HG03196 (cell line): ENCODE results near the gene BATF.

Experiments used
- ATAC-seq: cut with Tn5 transposase; IDR thresholded peaks from one replicate; pipeline ENCODE4 v1.9.1; 2021; ENCODE audit not compliant: unreplicated experiment

Gene BATF

GRCh38 chr14:75559451-75560222, 37.4 kb downstream of the BATF start:
- ATAC-seq: no peak

- ATAC-seq: no peak
Measured at GRCh38 chr14:75561013-75561432, 38.8 kb downstream of the BATF start.

GRCh38 chr14:75562089-75562488, 39.8 kb downstream of the BATF start:
- no peak for ATAC-seq

- no peak for ATAC-seq
Measured at GRCh38 chr14:75562489-75562888, 40.2 kb downstream of the BATF start.

- ATAC-seq: no peak
Measured at GRCh38 chr14:75563931-75564330, 41.7 kb downstream of the BATF start.

GRCh38 chr14:75565056-75565455, 42.8 kb downstream of the BATF start:
- ATAC-seq: no peak

GRCh38 chr14:75566321-75566720, 44.1 kb downstream of the BATF start:
- no peak for ATAC-seq

- ATAC-seq: no peak
Measured at GRCh38 chr14:75566752-75567151, 44.5 kb downstream of the BATF start.

- no peak for ATAC-seq
Measured at GRCh38 chr14:75568140-75568539, 45.9 kb downstream of the BATF start.

- ATAC-seq: no peak
Measured at GRCh38 chr14:75568791-75569190, 46.5 kb downstream of the BATF start.

GRCh38 chr14:75570797-75571196, 48.5 kb downstream of the BATF start:
- ATAC-seq: no peak

GRCh38 chr14:75572104-75572503, 49.8 kb downstream of the BATF start:
- ATAC-seq: no peak

- no peak for ATAC-seq
Measured at GRCh38 chr14:75577090-75577489, 54.8 kb downstream of the BATF start.

- peak; percentile 64 for ATAC-seq
Measured at GRCh38 chr14:75577729-75578101, 55.4 kb downstream of the BATF start.

- ATAC-seq: peak; percentile 42
Measured at GRCh38 chr14:75578102-75578785, 56.0 kb downstream of the BATF start, which contains the start of gene FLVCR2. Gene FLVCR2 (plus strand): TSS chr14:75578620. CDS start chr14:75578973, 353 bp downstream.

GRCh38 chr14:75578786-75579337, 56.6 kb downstream of the BATF start:
- peak; percentile 6 for ATAC-seq

- no peak for ATAC-seq
Measured at GRCh38 chr14:75579338-75579864, 57.1 kb downstream of the BATF start.

GRCh38 chr14:75579882-75580281, 57.6 kb downstream of the BATF start:
- ATAC-seq: no peak

GRCh38 chr14:75587388-75587787, 65.1 kb downstream of the BATF start:
- no peak for ATAC-seq

GRCh38 chr14:75589931-75590330, 67.7 kb downstream of the BATF start:
- no peak for ATAC-seq

- ATAC-seq: no peak
Measured at GRCh38 chr14:75591331-75591946, 69.2 kb downstream of the BATF start.
